Measurements from ENCODE around the gene ATP13A2.
"Not testable (repeated sequence)": the region's sequence is repeated elsewhere in the genome, so short reads cannot be mapped to it uniquely, and the experiment has no call there.

ATP13A2 gene

GRCh38 chr1:16965486-16966067, 46.2 kb downstream of the ATP13A2 start:
- Histone ChIP-seq H2AK5ac (ENCODE audit: low read depth, low read length) (no peak overlapping the region), H3K4ac (ENCODE audit: low read length) (no peak overlapping the region), H3K27ac (replicated peaks; ENCODE audit: low read length) (no peak overlapping the region), H3K9me3 (replicated peaks in 1 of 2; ENCODE audit: control insufficient read depth in 2 of 2, insufficient read depth in 1 of 2, low read depth in 1 of 2, low read length in 2 of 2) (no peaks in the 10 kb centered on the region), H2AFZ (ENCODE audit: low read length) (no peak overlapping the region), H3K27me3 (ENCODE audit: control insufficient read depth in 3 of 3, insufficient read depth in 3 of 3, low read depth in 1 of 3, low read length in 3 of 3) (no peaks in the 10 kb centered on the region), H3K4me1 (ENCODE audit: control insufficient read depth in 2 of 2, insufficient read depth in 1 of 2, low read depth in 1 of 2, low read length in 2 of 2) (no peaks in the 10 kb centered on the region), H3K79me1 (ENCODE audit: low read depth, low read length) (peaks cover 4% of the 10 kb centered on the region), H3K4me2 (ENCODE audit: insufficient read depth, low read length, poor library complexity, severe bottlenecking) (no peak overlapping the region), H4K91ac (ENCODE audit: low read depth, low read length, poor library complexity) (no peak overlapping the region), H3K36me3 (replicated peaks in 1 of 2; ENCODE audit: control insufficient read depth in 2 of 2, insufficient read depth in 2 of 2, low read length in 2 of 2) (peaks cover 34 to 45% of the 10 kb centered on the region in 2 donors), H2BK15ac (ENCODE audit: low read length) (no peak overlapping the region), H2BK120ac (ENCODE audit: low read depth, low read length) (no peak overlapping the region), H3K4me3 (ENCODE audit: low read length in 2 of 2) (no peak overlapping the region), H3K14ac (ENCODE audit: low read length) (no peak overlapping the region), H3K18ac (ENCODE audit: low read length) (no peak overlapping the region), H2BK5ac (ENCODE audit: low read length) (no peak overlapping the region), H3K23ac (ENCODE audit: low read depth, low read length, poor library complexity) (peak overlapping the region; percentile 73), H4K8ac (ENCODE audit: low read depth, low read length) (no peak overlapping the region), H3K9ac (ENCODE audit: low read depth, low read length, poor library complexity) (no peak overlapping the region), H2BK12ac (ENCODE audit: low read length) (no peak overlapping the region)
- DNase-seq (ENCODE audit: low spot score) = no peak
- WGBS, 2 donors (ENCODE audit: extremely low coverage in 2 of 2, insufficient read length in 2 of 2, insufficient replicate concordance in 1 of 2) = no CpG with 5 or more reads among the region's 13 CpGs

- not testable (repeated sequence) for H3K9ac ChIP-seq (ENCODE audit: low read depth, low read length, poor library complexity); H2AK5ac ChIP-seq (ENCODE audit: low read depth, low read length); H3K23ac ChIP-seq (ENCODE audit: low read depth, low read length, poor library complexity); H3K27me3 ChIP-seq (ENCODE audit: control insufficient read depth in 3 of 3, insufficient read depth in 3 of 3, low read depth in 1 of 3, low read length in 3 of 3); H3K4me1 ChIP-seq (ENCODE audit: control insufficient read depth in 2 of 2, insufficient read depth in 1 of 2, low read depth in 1 of 2, low read length in 2 of 2); DNase-seq (ENCODE audit: low spot score); H3K4me3 ChIP-seq (ENCODE audit: low read length in 2 of 2); H2BK12ac ChIP-seq (ENCODE audit: low read length); H2AFZ ChIP-seq (ENCODE audit: low read length); H3K79me1 ChIP-seq (ENCODE audit: low read depth, low read length); H3K4me2 ChIP-seq (ENCODE audit: insufficient read depth, low read length, poor library complexity, severe bottlenecking); H2BK15ac ChIP-seq (ENCODE audit: low read length); H2BK5ac ChIP-seq (ENCODE audit: low read length); H4K91ac ChIP-seq (ENCODE audit: low read depth, low read length, poor library complexity); H3K18ac ChIP-seq (ENCODE audit: low read length); H3K27ac ChIP-seq (replicated peaks; ENCODE audit: low read length); H2BK120ac ChIP-seq (ENCODE audit: low read depth, low read length); H3K14ac ChIP-seq (ENCODE audit: low read length); H4K8ac ChIP-seq (ENCODE audit: low read depth, low read length); H3K9me3 ChIP-seq (replicated peaks in 1 of 2; ENCODE audit: control insufficient read depth in 2 of 2, insufficient read depth in 1 of 2, low read depth in 1 of 2, low read length in 2 of 2); H3K4ac ChIP-seq (ENCODE audit: low read length)
- no CpG with 5 or more reads among the region's 4 CpGs for WGBS, 2 donors (ENCODE audit: extremely low coverage in 2 of 2, insufficient read length in 2 of 2, insufficient replicate concordance in 1 of 2)
- peaks cover 26 to 44% of the 10 kb centered on the region in 2 donors for H3K36me3 ChIP-seq (replicated peaks in 1 of 2; ENCODE audit: control insufficient read depth in 2 of 2, insufficient read depth in 2 of 2, low read length in 2 of 2)
These were observed 47.6 kb downstream of the ATP13A2 start for GRCh38 chr1:16964169-16964568.

- DNase-seq (ENCODE audit: low spot score) = no peak
- Histone ChIP-seq H3K9me3 (replicated peaks in 1 of 2; ENCODE audit: control insufficient read depth in 2 of 2, insufficient read depth in 1 of 2, low read depth in 1 of 2, low read length in 2 of 2) (no peaks in the 10 kb centered on the region), H3K4me1 (ENCODE audit: control insufficient read depth in 2 of 2, insufficient read depth in 1 of 2, low read depth in 1 of 2, low read length in 2 of 2) (no peaks in the 10 kb centered on the region), H3K27me3 (ENCODE audit: control insufficient read depth in 3 of 3, insufficient read depth in 3 of 3, low read depth in 1 of 3, low read length in 3 of 3) (no peaks in the 10 kb centered on the region), H3K27ac (replicated peaks; ENCODE audit: low read length) (no peak overlapping the region), H3K4me3 (ENCODE audit: low read length in 2 of 2) (no peak overlapping the region), H3K36me3 (replicated peaks in 1 of 2; ENCODE audit: control insufficient read depth in 2 of 2, insufficient read depth in 2 of 2, low read length in 2 of 2) (peaks cover 22 to 49% of the 10 kb centered on the region in 2 donors), H3K79me1 (ENCODE audit: low read depth, low read length) (peaks cover 4% of the 10 kb centered on the region), H3K9ac (ENCODE audit: low read depth, low read length, poor library complexity) (no peak overlapping the region), H2BK5ac (ENCODE audit: low read length) (no peak overlapping the region), H2AFZ (ENCODE audit: low read length) (no peak overlapping the region), H3K4ac (ENCODE audit: low read length) (peak overlapping the region; percentile 84), H2AK5ac (ENCODE audit: low read depth, low read length) (peak overlapping the region; percentile 2), H3K4me2 (ENCODE audit: insufficient read depth, low read length, poor library complexity, severe bottlenecking) (peak overlapping the region; percentile 52), H3K14ac (ENCODE audit: low read length) (no peak overlapping the region), H2BK15ac (ENCODE audit: low read length) (no peak overlapping the region), H4K91ac (ENCODE audit: low read depth, low read length, poor library complexity) (no peak overlapping the region), H4K8ac (ENCODE audit: low read depth, low read length) (no peak overlapping the region), H2BK12ac (ENCODE audit: low read length) (no peak overlapping the region), H3K23ac (ENCODE audit: low read depth, low read length, poor library complexity) (no peak overlapping the region), H2BK120ac (ENCODE audit: low read depth, low read length) (no peak overlapping the region), H3K18ac (ENCODE audit: low read length) (no peak overlapping the region)
- no CpG with 5 or more reads among the region's 14 CpGs for WGBS, 2 donors (ENCODE audit: extremely low coverage in 2 of 2, insufficient read length in 2 of 2, insufficient replicate concordance in 1 of 2)
These were observed 50.2 kb downstream of the ATP13A2 start for GRCh38 chr1:16961297-16962133.

GRCh38 chr1:16960560-16961296, 51.0 kb downstream of the ATP13A2 start:
- Histone ChIP-seq H2AFZ (ENCODE audit: low read length) (no peak overlapping the region), H3K14ac (ENCODE audit: low read length) (peak overlapping the region; percentile 15), H4K8ac (ENCODE audit: low read depth, low read length) (peak overlapping the region; percentile 78), H3K4me3 (ENCODE audit: low read length in 2 of 2) (peak overlapping the region in 1 of 2 donors; percentile 72), H3K4ac (ENCODE audit: low read length) (no peak overlapping the region), H3K27ac (replicated peaks; ENCODE audit: low read length) (peak overlapping the region; percentile 56), H3K4me2 (ENCODE audit: insufficient read depth, low read length, poor library complexity, severe bottlenecking) (peak overlapping the region; percentile 52), H3K9ac (ENCODE audit: low read depth, low read length, poor library complexity) (peak overlapping the region; percentile 75), H2BK5ac (ENCODE audit: low read length) (peak overlapping the region; percentile 58), H3K18ac (ENCODE audit: low read length) (peak overlapping the region; percentile 80), H3K23ac (ENCODE audit: low read depth, low read length, poor library complexity) (peak overlapping the region; percentile 89), H4K91ac (ENCODE audit: low read depth, low read length, poor library complexity) (no peak overlapping the region), H3K36me3 (replicated peaks in 1 of 2; ENCODE audit: control insufficient read depth in 2 of 2, insufficient read depth in 2 of 2, low read length in 2 of 2) (peaks cover 19 to 49% of the 10 kb centered on the region in 2 donors), H3K9me3 (replicated peaks in 1 of 2; ENCODE audit: control insufficient read depth in 2 of 2, insufficient read depth in 1 of 2, low read depth in 1 of 2, low read length in 2 of 2) (no peaks in the 10 kb centered on the region), H3K79me1 (ENCODE audit: low read depth, low read length) (peaks cover 2% of the 10 kb centered on the region), H2AK5ac (ENCODE audit: low read depth, low read length) (peak overlapping the region; percentile 2), H2BK12ac (ENCODE audit: low read length) (peak overlapping the region; percentile 17), H3K4me1 (ENCODE audit: control insufficient read depth in 2 of 2, insufficient read depth in 1 of 2, low read depth in 1 of 2, low read length in 2 of 2) (peaks cover 1 to 7% of the 10 kb centered on the region in 2 donors), H2BK120ac (ENCODE audit: low read depth, low read length) (no peak overlapping the region), H3K27me3 (ENCODE audit: control insufficient read depth in 3 of 3, insufficient read depth in 3 of 3, low read depth in 1 of 3, low read length in 3 of 3) (no peaks in the 10 kb centered on the region), H2BK15ac (ENCODE audit: low read length) (no peak overlapping the region)
- no CpG with 5 or more reads among the region's 57 CpGs for whole genome bisulfite sequencing, 2 donors (ENCODE audit: extremely low coverage in 2 of 2, insufficient read length in 2 of 2, insufficient replicate concordance in 1 of 2)
- DNase-seq (ENCODE audit: low spot score) = peak; percentile 75
